Measurements from ENCODE around the gene WRNIP1.

- TF ChIP-seq CTCF (conservative IDR thresholded peaks at IDR 0.05 in 1 of 2, IDR thresholded peaks at IDR 0.05 in 1 of 2; ENCODE audit: extremely low read depth in 1 of 2, insufficient read depth in 1 of 2, low read depth in 1 of 2, low read length in 2 of 2) (no peak), EZH2 (IDR thresholded peaks at IDR 0.05; ENCODE audit: borderline replicate concordance, low read length) (no peak)
Observed at GRCh38 chr6:2834262-2834661, 69.1 kb downstream of the WRNIP1 start.

Measured in mammary epithelial cell (primary cell).